HG03521 (cell line): ENCODE data around the gene HELZ2.

ENCODE experiments used
- ATAC-seq: cut with Tn5 transposase; IDR thresholded peaks from one replicate; pipeline ENCODE4 v1.9.1; 2021; ENCODE audit warnings: mild to moderate bottlenecking, moderate library complexity; ENCODE audit not compliant: unreplicated experiment

HELZ2 gene

GRCh38 chr20:63539441-63540370, 34.3 kb downstream of the HELZ2 start:
- ATAC-seq: no peak

- ATAC-seq: no peak
Measured at GRCh38 chr20:63539092-63539430, 35.0 kb downstream of the HELZ2 start.

DNA sequence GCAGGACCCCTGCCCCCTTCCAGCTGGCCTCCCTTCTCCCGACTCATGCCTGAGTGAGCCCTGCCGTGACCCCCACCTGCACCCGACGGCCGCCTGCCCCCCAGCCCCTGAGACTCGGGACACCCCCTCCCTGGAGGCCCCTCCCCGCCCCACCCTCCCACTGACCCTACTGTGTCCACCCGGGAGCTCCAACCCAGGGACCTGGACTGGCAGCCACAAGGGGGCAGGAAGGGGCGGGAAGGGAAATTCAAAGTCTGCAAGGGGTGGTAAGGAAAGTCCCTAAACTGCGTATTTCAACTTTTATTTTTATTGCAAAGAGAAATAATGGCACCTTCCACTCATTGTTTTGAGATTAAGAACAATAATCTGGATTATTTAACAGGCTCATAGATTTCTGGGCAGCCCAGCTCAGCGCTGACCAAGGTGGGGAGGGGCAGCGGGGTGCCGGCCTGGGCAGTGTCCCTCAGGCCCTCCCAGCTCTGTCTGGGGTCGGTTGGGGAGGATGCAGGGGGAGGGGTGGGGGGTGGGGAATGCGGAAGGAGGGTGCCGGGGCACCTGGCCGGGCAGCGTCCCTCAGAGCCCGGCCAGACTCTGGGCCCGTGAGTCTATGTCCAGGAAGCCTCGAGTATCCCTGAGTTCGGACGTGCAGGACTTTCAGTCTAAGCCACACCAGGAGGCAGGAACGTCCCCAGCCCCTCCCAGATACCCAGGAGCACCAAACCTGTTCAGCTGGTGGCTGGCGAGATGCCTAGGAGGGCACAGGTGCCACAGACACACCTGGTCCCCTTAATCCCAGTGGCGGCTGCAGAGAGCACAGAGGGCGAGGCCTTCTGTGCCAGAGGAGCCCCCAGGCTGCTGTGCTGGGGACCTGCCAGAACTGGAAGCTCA, 35.6 kb downstream of the HELZ2 start:
- ATAC-seq: no peak

DNA sequence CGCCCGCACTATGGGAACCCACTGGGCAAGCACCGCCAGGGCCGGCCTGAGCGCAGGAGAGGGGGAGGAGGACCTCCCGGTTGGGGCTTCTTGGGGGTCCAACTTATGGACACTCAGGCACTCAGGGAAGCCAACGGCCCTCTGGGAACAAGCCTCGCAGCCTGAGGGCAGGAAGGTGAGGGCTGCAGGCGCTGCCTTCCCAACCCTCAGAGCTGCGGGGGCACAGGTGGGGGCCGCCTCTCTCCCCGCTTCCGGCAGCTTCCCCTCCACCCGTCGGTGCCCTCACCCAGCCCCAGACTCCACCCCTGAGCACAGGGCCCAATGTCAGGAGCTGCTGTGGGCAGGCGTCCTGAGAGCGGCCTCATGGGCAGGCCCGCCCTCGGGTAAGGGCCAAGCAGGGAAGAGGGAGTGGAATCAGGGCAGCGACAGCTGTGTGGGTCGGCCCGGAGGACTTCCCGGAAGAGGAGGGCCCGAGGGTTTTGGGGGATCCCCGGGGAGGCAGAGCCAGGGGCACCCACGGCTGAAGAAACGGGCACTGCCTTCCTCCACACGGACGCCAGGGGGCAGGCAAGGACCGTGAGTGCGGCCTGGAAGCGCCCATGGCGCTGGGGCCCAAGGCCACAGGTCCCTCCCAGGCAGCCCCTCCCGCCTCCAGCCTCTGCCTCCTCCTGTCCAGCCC, 36.4 kb downstream of the HELZ2 start:
- ATAC-seq: peak; percentile 80

GRCh38 chr20:63536997-63537524, 37.0 kb downstream of the HELZ2 start, which contains the start of gene PTK6:
Gene PTK6, minus strand, starts transcription at chr20:63537376. Its CDS starts 62 bp downstream, at chr20:63537314.
- ATAC-seq: no peak

DNA sequence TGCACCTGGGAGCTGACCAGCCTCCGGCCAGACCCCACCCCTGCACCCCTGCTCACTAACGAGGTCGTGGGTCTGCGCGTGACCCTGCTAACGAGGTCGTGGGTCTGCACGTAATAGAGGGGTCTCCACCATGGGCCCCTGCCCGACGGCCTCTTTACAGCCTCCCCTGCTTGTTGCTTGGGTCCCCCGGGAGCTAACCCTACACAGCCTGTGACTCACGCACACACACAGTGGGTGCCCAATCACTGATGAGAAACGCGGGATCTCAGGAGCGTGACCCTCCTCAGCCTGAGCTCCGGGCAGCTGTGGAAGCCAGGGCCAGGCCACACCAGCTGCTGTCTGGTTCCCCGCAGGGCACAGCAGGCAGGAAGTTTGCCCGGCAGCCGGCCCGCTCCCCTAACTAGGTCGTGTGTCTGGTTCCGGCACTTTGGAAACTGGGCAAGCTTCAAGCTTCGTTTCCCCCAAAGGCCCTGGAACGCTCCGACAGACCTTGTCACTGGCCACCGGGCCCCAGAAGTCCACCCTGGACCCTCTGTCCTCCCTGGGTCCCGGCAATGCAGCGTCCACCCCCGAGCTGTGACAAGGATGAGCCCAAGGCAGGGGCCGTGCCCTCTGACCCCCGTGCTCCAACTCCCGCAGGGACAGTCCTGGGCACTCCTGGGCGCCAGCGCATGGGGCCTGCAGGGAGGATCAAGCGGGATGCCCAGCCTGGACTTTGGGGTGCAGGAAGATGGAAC, 37.6 kb downstream of the HELZ2 start:
- no peak for ATAC-seq

GRCh38 chr20:63534831-63535651, 39.0 kb downstream of the HELZ2 start:
- no peak for ATAC-seq

- ATAC-seq: no peak
Measured at GRCh38 chr20:63534427-63534830, 39.6 kb downstream of the HELZ2 start.

DNA sequence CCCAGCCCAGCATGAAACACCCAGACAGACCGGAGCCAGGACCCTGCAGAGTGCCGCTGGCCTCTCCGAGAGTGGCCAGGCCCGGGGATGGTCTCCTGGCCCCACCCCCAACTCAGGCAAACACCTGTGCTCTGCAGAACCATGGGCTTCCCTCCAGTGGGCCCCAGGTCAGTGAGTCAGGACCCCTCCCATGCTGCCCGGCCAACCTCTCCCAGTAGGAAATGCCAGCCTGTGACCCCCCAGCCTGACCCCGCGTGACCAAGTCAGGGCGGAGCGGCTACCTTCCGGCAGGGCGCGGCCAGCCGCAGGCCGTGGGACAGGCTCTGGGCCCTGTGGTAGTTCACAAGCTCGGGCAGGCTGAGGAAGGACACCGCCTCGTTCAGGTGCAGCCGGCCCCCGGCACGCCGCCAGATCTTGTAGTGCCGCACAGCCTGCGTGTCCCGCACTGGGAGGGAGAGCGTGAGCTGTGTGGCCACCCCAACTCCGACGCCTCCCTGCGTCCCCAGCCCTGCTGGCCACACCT, 40.1 kb downstream of the HELZ2 start:
- ATAC-seq: no peak

DNA sequence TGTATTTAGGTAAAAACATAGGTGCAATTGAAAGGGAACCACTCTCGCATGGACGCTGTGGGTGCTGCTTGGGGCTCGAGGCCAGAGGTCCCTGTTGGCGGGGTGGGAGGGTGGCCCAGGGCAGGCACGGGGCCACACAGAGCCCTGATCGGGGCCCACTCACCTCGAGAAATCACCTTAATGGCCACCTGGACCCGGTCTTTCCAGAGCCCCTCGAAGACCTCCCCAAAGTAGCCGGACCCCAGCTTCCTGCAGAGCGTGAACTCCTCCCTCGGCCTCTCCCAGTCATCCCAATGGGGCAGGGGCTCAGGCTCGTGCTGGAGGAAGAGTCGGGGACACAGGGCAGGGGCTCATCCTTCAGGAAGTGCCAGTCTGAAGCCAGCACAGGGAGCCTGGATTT, 40.7 kb downstream of the HELZ2 start:
- ATAC-seq: no peak

DNA sequence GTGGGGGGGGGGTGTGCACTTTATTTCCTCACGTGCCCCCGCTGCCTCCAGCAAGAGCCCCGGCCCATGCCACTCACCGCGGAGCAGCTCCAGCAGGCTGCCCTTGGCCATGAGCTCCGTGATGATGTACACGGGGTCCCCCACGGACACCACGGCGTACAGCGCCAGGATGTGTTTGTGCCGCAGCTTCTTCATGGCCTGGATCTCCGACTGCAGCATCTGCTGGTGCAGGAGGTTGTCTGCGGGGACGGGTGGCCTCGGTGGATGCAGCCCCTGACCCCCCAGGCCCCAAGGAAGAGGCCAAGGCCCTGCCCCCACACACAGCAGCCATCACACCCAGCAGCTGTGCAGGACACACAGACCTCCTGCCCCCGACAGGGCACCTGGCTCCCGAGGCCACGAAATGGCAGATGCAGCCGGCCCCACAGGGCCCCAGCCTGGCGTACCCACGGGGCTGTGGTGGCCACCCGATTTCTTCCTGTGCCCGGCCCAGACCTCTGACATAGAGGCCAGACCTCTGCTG, 41.5 kb downstream of the HELZ2 start:
- no peak for ATAC-seq

- no peak for ATAC-seq
Measured at GRCh38 chr20:63531686-63532448, 42.2 kb downstream of the HELZ2 start.

GRCh38 chr20:63530788-63531160, 43.3 kb downstream of the HELZ2 start:
- ATAC-seq: no peak

- ATAC-seq: no peak
Measured at GRCh38 chr20:63529861-63530787, 43.9 kb downstream of the HELZ2 start.

DNA sequence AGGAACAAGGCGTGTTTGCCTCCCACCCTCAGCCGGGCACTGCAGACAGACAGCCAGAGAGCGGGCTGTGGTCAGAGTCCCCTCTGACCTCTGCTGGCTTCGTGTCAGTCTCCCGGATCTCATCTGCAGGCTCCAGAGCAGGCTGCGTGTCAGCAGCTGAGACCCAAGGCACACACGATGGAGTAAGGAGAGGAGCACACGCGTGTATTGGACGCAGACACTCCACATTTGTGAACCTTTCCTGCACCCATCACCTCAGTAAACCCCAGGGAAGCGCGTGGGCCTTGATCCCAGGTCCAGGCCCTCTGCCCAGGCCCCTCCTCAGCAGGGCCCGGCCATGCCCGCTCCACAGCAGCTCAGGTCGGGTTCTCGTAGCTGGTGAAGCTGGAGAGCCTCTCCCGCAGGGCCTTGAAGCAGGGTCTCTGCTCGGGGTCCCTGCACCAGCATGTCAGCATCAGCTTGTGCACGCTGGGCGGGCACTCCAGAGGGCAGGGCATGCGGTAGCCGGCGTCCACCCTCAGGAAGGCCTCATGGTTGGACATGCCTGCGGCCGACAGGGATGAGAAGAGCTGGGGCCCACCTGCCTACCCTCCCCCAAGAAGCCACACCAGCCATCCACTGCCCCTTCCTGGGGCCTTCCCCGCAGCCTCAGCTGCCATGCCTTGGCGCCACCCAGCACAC, 44.7 kb downstream of the HELZ2 start:
- ATAC-seq: no peak

GRCh38 chr20:63527184-63527583, 46.9 kb downstream of the HELZ2 start:
- no peak for ATAC-seq

- ATAC-seq: no peak
Measured at GRCh38 chr20:63525971-63526370, 48.1 kb downstream of the HELZ2 start.
